COLO668 (cell line): ENCODE measurements around the gene SRGAP2.
"Not testable (repeated sequence)": the region's sequence is repeated elsewhere in the genome, so short reads cannot be mapped to it uniquely, and the experiment has no call there.

ENCODE experiments used
- DNase-seq: peaks from one replicate; lab custom pipeline; 2025; ENCODE audit not compliant: unreplicated experiment; lab: John Stamatoyannopoulos, UW

The SRGAP2 gene

GRCh38 chr1:206204871-206205270, 1.5 kb downstream of the SRGAP2 start:
- not testable (repeated sequence) for DNase-seq

GRCh38 chr1:206205569-206205968, 2.2 kb downstream of the SRGAP2 start:
- DNase-seq, result not testable (repeated sequence)

- DNase-seq, result not testable (repeated sequence)
Measured at GRCh38 chr1:206210802-206211201, 7.5 kb downstream of the SRGAP2 start.

- DNase-seq, result not testable (repeated sequence)
Measured at GRCh38 chr1:206215600-206216392, 12.5 kb downstream of the SRGAP2 start.

GRCh38 chr1:206218285-206218684, 14.9 kb downstream of the SRGAP2 start:
- not testable (repeated sequence) for DNase-seq

GRCh38 chr1:206218765-206219164, 15.4 kb downstream of the SRGAP2 start:
- not testable (repeated sequence) for DNase-seq

- not testable (repeated sequence) for DNase-seq
Measured at GRCh38 chr1:206219514-206220331, 16.4 kb downstream of the SRGAP2 start.

- DNase-seq, result not testable (repeated sequence)
Measured at GRCh38 chr1:206220332-206221000, 17.1 kb downstream of the SRGAP2 start.

GRCh38 chr1:206221585-206221984, 18.2 kb downstream of the SRGAP2 start:
- DNase-seq, result not testable (repeated sequence)

- not testable (repeated sequence) for DNase-seq
Measured at GRCh38 chr1:206224190-206224776, 20.9 kb downstream of the SRGAP2 start.

- not testable (repeated sequence) for DNase-seq
Measured at GRCh38 chr1:206225386-206225785, 22.0 kb downstream of the SRGAP2 start.

GRCh38 chr1:206226886-206227285, 23.5 kb downstream of the SRGAP2 start:
- DNase-seq, result not testable (repeated sequence)

- DNase-seq, result not testable (repeated sequence)
Measured at GRCh38 chr1:206229286-206229685, 25.9 kb downstream of the SRGAP2 start.

GRCh38 chr1:206231989-206232388, 28.6 kb downstream of the SRGAP2 start:
- not testable (repeated sequence) for DNase-seq

- DNase-seq, result not testable (repeated sequence)
Measured at GRCh38 chr1:206232970-206233645, 29.8 kb downstream of the SRGAP2 start.

- not testable (repeated sequence) for DNase-seq
Measured at GRCh38 chr1:206234189-206234916, 31.0 kb downstream of the SRGAP2 start.

GRCh38 chr1:206235190-206235589, 31.8 kb downstream of the SRGAP2 start:
- DNase-seq, result not testable (repeated sequence)

GRCh38 chr1:206240288-206240687, 36.9 kb downstream of the SRGAP2 start:
- DNase-seq, result not testable (repeated sequence)

- DNase-seq, result not testable (repeated sequence)
Measured at GRCh38 chr1:206243335-206243734, 40.0 kb downstream of the SRGAP2 start.

- not testable (repeated sequence) for DNase-seq
Measured at GRCh38 chr1:206245479-206245878, 42.1 kb downstream of the SRGAP2 start.
